GM19372 (cell line): ENCODE measurements around the gene FAHD2A.
"Not testable (repeated sequence)": the region's sequence is repeated elsewhere in the genome, so short reads cannot be mapped to it uniquely, and the experiment has no call there.

Experiments
- ATAC-seq: cut with Tn5 transposase; IDR thresholded peaks from one replicate; pipeline ENCODE4 v1.9.1; 2021; ENCODE audit warnings: mild to moderate bottlenecking, low read depth, moderate library complexity; ENCODE audit not compliant: unreplicated experiment

FAHD2A gene

DNA sequence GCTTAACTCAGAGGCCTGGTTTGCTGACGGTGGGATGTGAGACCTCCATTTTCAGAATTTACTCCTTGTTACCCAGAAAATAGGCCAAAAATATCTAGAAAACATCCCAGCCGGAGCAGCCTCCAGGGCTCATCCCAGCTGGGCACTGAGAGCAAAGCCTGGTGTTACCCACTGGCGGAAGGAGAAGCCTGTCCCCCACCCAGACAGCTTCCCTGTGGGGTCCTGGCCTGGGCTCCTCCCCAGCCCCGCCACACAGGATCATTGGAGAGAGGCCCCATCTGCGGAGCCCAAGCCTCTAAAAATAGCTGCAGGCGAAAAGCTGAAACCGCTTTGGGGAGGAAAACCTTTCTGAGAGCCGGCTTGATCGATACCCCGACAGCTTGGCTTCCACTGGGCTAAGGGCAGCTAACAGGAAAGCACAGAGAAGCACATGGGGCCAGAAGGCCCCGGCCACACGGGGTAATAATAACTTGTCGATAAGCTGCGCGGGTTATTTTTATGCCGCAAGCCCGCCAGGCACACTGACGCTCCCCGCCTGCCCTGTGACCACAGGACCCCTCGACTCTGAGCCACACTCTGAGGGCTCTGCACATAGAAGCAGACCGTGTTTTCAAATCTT lies 26.9 kb upstream of the FAHD2A start:
- ATAC-seq = no peak

DNA sequence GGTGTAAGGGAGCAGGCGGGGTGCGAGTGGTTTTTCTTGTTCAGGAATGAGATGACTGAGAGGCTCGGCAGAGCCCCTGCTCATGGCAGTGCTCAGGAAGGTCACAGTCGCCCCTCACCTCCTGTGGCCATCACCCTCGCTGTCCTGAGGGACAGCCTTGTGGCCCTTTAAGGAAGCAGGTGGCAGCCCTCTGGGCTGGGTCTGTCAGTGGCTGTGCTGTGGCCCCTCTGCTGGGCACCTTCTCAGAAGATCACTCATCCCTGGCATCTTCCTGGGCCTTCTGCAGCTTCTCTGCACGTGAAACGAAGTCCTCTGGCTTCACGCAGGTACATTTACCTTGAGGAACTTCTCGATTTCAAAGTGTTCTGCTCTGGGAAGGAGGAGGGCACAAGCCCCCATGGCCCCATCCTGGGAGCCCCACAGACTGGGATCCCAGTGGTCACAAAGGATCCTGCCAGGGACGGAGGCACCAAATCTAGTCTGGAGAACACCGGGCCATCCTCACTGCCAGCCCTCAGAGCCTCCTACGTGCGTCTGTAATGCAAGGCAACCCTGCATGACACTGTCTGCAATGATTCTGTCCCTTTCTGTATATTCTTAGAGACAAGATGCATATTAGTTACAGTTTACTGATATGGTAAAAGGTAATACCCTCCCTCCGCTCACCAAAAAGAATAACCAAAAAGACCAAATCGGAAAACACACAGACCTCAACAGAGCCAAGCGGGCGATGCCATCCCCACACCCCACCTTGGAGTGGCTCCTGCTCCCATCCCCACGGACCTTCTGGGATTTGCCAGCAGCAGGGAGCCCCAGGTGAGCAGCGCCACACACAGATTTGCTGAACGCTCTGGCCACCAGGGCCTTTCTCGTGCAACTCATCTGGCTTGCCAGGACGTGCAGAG lies 25.9 kb upstream of the FAHD2A start:
- ATAC-seq = no peak

DNA sequence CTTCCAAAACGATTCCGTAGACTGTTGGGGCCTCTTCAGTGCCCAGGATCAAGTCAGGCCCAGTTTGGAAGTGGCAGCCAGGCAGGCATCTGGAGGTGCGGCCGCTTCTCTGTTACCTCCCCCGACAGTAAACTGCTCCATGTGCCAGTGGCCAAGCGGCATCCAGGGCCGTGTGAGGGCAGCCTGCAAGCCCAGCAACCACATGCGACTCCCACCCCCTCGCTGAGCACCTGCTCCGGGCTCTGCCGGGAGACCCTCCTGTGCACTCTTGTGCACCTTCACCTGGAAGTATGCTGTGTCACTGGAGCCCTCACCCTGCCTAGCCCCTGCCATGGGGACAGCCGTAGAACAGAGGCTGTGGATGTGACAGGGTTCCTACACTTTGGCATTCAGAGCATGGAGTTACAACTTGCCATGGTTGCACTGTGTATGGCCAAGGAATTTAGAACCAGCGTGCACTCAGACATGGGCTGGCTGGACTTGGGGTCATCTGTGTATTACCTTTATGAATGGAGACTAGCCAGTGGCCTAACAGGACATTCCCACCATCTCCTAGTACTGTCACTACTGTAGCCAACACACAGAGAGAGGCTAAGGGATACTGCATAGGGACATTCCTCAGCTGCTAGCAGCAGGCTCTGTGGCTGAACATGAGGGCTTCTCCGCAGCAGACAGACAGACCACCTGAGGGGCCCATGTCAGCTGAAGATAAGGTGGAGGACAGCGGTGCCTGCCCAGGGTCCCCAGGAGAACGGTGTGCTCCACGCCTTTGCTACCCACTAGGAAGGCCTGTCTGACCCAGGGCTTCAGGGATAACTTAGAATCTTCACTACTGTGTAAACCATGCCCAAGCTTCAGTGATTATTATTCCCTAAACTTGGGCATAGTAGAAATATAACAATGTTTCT lies 25.0 kb upstream of the FAHD2A start:
- no peak for ATAC-seq

DNA sequence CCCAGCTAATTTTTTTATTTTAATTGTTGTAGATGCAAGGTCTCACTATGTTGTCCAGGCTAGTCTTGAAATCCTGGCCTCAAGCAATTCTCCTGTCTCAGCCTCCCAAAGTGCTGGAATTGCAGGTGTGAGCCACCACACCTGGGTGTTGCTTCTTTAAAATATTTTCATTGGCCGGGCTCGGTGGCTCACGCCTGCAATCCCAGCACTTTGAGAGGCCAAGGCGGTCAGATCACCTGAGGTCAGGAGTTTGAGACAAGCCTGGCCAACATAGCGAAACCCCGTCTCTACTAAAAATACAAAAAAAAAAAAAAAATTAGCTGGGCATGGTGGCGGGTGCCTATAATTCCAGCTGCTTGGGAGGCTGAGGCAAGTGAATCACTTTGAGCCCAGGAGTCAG lies 24.2 kb upstream of the FAHD2A start:
- ATAC-seq = not testable (repeated sequence)

DNA sequence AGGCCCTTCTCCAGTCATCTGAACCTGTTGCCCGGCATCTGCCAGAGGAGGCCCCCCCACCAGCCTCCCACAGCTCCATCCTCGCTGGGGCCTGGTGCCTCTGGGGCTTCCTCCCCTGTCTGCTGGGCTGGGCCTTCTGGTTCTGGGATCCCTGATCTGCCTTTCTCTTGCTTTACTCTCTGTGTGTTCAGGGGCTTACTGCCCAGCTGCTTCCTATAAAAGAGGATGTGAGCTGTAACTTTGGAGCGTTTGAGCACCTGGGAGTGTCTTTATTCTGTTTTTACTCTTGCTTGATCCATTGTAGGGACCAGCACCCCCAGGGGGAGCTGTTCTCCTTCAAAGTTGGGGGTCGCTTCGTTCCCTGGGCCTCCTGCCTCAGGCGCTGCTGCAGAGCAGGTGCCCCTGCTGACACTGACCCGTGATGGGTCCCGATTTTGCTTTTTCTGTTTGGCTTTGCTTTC lies 23.1 kb upstream of the FAHD2A start:
- no peak for ATAC-seq

DNA sequence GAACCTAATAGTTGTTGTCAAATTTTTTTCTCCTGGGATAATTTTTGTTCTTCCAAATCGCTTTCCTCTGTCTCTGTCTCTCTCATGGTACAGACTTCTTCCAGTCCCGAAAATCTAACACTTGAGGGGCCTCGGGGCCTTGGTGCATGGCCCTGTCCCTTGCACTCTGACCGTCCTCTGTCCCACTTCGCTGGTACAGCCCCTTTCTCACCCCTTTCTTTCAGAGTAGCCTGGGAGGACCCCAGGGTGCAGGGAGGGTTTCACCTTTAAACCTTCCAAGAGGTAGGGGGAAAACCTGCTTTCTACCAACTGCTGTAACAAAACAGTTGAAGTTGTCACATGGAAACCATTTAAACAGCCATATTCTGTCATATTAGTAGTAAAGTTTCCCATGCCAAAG lies 22.2 kb upstream of the FAHD2A start:
- ATAC-seq = no peak

DNA sequence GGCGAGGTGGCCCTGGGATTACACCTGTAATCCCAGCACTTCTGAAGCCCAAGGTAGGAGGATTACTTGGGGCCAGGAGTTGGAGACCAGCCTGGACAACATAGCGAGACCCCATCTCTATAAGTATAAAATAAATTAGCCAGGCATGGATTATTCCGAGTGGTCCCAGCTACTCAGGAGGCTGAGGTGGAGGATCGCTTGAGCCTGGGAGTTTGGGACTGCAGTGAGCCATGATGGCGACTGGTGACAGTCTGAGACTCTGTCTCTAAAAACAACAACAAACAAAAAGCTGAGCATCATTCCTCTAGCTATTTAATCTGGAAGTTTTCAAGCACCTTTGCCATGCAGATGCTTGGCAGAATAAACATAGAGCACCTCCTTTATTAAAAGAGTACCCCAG lies 21.8 kb upstream of the FAHD2A start:
- no peak for ATAC-seq

DNA sequence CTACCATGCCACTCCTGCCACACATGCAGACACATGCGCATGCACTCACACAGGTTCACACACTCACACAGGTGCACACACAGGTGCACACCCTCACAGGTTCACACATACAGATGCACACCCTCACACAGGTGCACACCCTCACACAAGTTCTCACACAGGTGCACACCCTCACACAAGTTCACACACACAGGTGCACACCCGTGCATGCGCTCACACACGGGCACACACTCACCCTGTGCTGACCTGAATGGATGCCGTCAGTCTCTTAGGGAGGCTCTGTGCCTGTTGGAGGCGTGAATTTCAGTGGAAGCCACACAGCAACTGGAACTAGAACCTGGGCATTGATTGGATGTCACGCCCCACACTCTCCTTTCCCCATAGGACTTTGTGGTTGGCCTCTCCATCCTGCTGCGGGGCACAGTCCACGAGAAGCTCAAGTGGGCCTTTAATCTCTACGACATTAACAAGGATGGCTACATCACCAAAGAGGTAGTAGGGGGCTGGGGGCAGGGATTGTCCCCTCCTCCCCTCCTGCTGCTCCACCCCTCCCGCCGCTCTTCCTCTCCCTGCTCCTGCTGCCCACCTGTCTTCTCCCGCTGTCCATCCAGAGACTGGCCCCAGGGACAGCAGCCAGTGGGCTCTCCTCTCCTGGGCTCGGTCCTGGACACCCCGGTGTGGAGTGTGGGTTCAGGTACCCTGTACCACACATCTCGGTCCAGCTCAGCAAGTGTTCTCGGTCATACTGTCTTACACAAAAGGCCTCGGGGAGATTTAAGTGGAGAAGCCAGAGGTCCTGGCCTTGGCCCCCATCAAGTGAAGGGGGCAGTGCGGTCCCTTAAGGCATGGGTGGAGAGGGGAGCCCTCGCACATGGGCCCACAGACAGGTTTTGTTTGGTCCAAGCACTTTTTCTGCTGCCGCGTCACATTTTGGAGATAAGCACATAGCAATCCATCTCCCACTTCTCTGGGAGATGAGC lies 21.0 kb upstream of the FAHD2A start:
- ATAC-seq = no peak

DNA sequence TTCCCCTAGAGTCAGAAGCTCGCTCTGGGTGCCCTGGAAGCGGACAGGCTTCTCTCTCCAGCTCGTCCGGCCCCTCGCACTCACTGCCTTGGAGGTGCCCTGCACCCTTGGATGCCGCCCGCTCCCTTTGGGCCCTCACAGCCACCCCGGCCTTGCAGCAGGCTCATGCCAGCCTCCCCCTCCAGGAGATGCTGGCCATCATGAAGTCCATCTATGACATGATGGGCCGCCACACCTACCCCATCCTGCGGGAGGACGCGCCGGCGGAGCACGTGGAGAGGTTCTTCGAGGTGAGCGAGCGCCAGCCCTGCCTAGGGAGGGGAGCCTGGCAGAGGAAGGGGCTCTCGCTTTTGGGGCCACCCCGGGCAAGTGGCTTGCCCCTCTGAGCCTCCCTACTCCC lies 20.3 kb upstream of the FAHD2A start:
- ATAC-seq = no peak

DNA sequence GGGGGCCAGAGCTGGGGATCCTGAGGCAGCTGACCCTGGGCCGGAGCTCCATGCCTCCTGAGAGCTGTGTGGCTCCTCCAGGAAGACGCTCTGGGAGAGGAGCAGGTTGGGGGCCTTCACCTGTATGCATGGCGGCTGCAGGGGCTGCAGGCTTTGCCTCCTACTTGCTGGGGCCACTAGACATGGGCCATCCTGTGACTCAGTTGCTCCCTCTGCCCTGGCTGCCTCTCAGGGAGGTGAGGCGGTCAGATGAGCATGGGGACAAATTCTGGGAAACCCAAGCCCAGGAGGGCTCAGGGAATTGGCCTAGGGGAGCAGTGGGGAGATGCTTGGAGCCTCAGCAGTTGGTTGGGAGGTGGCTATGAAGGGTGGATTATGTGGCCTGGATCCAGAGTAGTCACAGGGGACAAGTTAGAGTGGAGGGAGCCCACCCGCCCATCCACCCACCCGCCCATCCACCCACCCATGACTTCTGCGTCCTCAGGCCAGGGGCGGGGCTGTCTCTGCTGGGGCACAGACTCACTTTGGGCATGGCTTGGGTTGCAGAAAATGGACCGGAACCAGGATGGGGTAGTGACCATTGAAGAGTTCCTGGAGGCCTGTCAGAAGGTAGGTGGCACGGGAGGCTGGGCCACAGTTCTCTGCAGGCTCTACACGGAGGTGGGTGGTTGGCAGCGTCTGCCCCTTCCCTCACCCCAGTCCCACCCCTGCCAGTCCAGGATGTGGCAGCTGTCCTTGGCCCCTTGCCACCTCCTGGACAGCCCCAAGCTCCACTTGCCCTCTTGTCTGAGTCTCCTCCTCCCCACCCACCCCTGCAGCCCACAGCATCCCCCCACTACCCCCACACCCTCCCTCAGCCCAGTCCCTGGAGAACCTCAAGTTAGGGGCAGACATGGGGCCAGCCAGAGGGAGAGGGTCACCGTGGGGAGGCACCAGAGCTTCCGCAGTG lies 19.5 kb upstream of the FAHD2A start:
- ATAC-seq = no peak

DNA sequence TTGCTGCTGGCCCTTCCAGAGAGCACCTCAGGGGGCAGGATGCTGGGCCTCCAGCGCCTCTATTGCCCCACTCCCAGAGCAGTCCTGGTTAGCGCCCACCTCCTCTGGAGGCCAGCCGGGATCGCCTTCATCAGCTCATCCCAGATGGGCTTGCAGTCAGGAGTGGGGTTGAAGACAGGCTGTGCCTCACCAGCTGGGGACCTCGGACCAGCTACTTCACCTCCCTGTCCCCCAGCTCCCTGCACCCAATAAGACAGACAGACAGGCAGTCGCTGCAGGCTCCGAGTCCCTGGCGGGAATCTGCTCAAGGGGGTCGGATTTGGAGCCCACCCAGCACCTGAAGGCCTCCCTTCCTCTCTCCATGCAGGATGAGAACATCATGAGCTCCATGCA lies 18.9 kb upstream of the FAHD2A start:
- no peak for ATAC-seq

DNA sequence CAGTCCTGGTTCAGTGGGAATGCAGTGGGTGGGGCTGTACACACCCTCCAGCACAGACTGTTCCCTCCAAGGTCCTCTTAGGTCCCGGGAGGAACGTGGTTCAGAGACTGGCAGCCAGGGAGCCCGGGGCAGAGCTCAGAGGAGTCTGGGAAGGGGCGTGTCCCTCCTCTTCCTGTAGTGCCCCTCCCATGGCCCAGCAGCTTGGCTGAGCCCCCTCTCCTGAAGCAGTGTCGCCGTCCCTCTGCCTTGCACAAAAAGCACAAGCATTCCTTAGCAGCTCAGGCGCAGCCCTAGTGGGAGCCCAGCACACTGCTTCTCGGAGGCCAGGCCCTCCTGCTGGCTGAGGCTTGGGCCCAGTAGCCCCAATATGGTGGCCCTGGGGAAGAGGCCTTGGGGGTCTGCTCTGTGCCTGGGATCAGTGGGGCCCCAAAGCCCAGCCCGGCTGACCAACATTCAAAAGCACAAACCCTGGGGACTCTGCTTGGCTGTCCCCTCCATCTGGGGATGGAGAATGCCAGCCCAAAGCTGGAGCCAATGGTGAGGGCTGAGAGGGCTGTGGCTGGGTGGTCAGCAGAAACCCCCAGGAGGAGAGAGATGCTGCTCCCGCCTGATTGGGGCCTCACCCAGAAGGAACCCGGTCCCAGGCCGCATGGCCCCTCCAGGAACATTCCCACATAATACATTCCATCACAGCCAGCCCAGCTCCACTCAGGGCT lies 17.5 kb upstream of the FAHD2A start:
- ATAC-seq = no peak

DNA sequence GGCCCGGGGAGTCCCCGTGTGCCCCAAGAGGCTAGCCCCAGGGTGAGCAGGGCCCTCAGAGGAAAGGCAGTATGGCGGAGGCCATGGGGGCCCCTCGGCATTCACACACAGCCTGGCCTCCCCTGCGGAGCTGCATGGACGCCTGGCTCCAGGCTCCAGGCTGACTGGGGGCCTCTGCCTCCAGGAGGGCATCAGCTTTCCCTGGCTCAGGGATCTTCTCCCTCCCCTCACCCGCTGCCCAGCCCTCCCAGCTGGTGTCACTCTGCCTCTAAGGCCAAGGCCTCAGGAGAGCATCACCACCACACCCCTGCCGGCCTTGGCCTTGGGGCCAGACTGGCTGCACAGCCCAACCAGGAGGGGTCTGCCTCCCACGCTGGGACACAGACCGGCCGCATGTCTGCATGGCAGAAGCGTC lies 16.9 kb upstream of the FAHD2A start:
- ATAC-seq = no peak

DNA sequence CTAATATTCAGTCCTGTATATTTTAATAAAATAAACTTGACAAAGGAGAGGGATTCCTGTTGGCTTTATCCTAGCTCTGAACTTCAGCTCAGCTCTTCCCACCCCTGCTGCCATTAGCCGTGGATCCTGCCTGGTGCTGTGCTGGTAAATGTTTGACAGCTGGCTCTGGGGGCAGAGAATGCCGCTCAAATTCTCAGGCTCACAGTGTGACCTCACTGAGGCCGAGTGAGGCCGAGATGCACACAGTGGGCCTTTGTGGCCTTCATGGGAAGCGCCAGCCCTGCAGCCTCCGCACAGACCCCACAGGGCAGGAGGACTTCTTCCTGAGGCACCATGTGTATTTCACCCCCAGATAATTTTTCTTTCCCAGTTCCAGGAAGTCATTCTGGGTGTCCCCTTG lies 16.5 kb upstream of the FAHD2A start:
- no peak for ATAC-seq

DNA sequence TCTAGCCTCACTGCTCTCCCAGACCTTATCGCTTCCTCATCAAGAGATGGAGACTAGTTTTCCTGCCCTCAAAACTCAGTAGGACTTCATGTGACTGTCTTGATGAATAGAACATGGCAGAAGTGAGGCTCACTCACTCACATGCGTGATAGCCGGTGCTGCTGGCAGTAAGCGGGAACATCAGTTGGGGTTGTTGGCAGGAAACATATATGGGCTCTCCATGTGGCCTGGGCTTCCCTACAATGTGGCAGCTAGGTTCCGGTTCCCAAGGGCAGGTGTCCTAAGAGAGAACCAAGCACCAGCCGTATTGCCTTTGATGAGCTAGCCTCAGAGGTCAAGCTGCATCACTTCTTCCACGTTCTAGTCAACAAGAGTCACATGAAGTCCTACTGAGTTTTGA lies 15.2 kb upstream of the FAHD2A start:
- ATAC-seq = no peak

DNA sequence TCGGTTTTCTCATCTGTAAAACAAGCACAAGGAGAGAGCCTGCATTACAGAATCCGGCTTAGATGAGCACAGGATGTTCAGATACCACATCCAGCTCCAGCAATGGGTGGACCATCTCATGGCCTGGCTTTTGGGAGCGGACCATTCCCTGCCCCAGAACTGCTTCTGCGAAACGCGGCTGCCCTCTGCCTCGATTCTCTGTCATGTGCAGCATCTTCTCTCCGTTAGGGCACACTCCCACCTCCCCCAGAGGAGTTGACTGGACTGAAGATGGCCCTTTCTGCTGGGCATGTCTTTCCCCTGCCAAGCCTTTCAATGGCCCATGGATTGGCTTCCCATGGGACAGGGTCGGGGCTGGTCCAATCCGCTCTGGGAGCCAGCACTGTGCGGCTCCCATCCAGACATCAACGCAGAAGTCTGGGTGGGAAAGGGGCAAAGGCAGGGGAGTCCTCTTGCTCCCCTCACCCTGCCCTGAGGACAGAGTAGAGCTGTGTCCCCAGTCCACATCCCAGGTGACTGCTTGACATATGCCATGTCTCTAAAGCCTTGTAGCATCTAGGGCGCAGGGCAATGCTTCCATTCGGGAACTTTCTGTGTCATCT lies 14.3 kb upstream of the FAHD2A start:
- ATAC-seq = no peak

DNA sequence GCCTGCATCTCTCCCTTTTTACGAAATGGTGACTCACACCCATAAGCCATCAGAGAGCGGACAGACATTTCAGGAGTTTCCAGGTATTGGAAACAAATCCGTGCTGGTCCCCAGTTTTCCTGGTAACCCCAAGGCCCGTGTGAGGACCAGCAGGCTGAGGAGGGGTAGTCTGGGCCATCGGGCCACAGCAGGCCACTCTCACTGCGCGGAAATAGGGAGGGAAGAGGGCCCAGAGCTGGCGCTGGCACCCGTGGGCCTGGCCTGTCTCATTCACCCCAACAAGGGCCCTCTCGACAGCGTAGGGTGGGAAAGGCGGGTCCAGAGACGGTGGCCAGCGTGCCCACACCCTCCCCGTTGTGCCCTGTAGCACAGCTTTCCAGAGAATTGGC lies 13.7 kb upstream of the FAHD2A start:
- peak; percentile 22 for ATAC-seq
